ENCODE measurements around the gene AUTS2. TPM values are rescaled to one million over a fixed set of nuclear protein-coding genes. Genes with fewer than 3 reads are reported as not detected.

Gene AUTS2
- polyA plus RNA-seq, 1 donor from 2014 or later = 97.3 TPM

- H2AFZ ChIP-seq (ENCODE audit: low read depth, low read length) = no peak overlapping the region
- H3K27ac ChIP-seq (ENCODE audit: low read length) = no peak overlapping the region
- H3K36me3 ChIP-seq (ENCODE audit: insufficient read depth, low read length) = no peaks in the 10 kb centered on the region
- H4K20me1 ChIP-seq (ENCODE audit: insufficient read depth) = peaks cover 75% of the 10 kb centered on the region
- no peak overlapping the region for H3K9ac ChIP-seq (ENCODE audit: low read length)
- H3K4me3 ChIP-seq (ENCODE audit: low read length) = no peak overlapping the region
- H3K27me3 ChIP-seq (ENCODE audit: insufficient read depth, low read depth, low read length) = no peaks in the 10 kb centered on the region
- H3F3A ChIP-seq (ENCODE audit: insufficient read depth, low read length, poor library complexity, severe bottlenecking) = no peaks in the 10 kb centered on the region
- no peak for TF ChIP-seq RAD21 (conservative IDR thresholded peaks at IDR 0.05)
- no peak for TF ChIP-seq MXI1 (conservative IDR thresholded peaks at IDR 0.05; ENCODE audit: poor library complexity, severe bottlenecking)
- no peak for TF ChIP-seq REST (IDR thresholded peaks at IDR 0.05; ENCODE audit: borderline replicate concordance)
- no peak for TF ChIP-seq TAF1 (IDR thresholded peaks at IDR 0.05; ENCODE audit: low read depth)
- TF ChIP-seq EZH2 (IDR thresholded peaks at IDR 0.05; ENCODE audit: borderline replicate concordance, insufficient read depth, low read length, poor library complexity, severe bottlenecking) = no peak
- TF ChIP-seq, protein P1, sequence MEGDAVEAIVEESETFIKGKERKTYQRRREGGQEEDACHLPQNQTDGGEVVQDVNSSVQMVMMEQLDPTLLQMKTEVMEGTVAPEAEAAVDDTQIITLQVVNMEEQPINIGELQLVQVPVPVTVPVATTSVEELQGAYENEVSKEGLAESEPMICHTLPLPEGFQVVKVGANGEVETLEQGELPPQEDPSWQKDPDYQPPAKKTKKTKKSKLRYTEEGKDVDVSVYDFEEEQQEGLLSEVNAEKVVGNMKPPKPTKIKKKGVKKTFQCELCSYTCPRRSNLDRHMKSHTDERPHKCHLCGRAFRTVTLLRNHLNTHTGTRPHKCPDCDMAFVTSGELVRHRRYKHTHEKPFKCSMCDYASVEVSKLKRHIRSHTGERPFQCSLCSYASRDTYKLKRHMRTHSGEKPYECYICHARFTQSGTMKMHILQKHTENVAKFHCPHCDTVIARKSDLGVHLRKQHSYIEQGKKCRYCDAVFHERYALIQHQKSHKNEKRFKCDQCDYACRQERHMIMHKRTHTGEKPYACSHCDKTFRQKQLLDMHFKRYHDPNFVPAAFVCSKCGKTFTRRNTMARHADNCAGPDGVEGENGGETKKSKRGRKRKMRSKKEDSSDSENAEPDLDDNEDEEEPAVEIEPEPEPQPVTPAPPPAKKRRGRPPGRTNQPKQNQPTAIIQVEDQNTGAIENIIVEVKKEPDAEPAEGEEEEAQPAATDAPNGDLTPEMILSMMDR (IDR thresholded peaks at IDR 0.05; ENCODE audit: poor library complexity, severe bottlenecking) = no peak
- TF ChIP-seq SMC3 (conservative IDR thresholded peaks at IDR 0.05; ENCODE audit: poor library complexity) = no peak
- TF ChIP-seq POLR2AphosphoS5 (IDR thresholded peaks at IDR 0.05) = no peak
- TF ChIP-seq EP300 (conservative IDR thresholded peaks at IDR 0.05; ENCODE audit: poor library complexity, severe bottlenecking) = no peak
- no peak overlapping the region for H3K4me2 ChIP-seq (ENCODE audit: low read length)
- no peaks in the 10 kb centered on the region for H3K9me3 ChIP-seq (ENCODE audit: low read length)
- peaks cover 91% of the 10 kb centered on the region for H3K79me2 ChIP-seq (replicated peaks; ENCODE audit: insufficient read depth, low read length)
- no peaks in the 10 kb centered on the region for H3K9me2 ChIP-seq (ENCODE audit: insufficient read depth, low read length)
These were observed 1136.1 kb downstream of the AUTS2 start for GRCh38 chr7:70734411-70734810.

DNA sequence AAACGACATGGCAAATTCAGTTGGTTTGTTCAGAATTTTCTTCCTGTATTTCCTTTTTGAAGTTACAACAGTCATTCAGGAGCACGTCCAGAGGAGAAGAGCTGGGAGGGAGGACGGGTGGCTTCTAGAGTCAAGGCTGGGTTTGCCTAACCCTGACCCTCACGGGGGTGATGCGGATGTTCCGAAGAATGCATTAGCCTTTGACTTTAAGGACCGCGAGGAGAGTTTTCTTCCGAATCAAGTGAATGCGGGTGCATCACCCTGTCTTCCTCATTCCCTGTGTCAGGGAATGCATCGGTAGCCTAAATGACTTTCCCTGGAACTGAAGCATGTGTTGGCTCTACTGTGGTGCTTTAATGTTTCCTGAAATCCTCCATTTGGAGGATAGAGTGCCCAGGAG is 1137.0 kb downstream of the AUTS2 start:
- peaks cover 91% of the 10 kb centered on the region for H3K79me2 ChIP-seq (replicated peaks; ENCODE audit: insufficient read depth, low read length)
- no peak for TF ChIP-seq RAD21 (conservative IDR thresholded peaks at IDR 0.05)
- TF ChIP-seq SMC3 (conservative IDR thresholded peaks at IDR 0.05; ENCODE audit: poor library complexity) = no peak
- no peak for TF ChIP-seq MXI1 (conservative IDR thresholded peaks at IDR 0.05; ENCODE audit: poor library complexity, severe bottlenecking)
- no peaks in the 10 kb centered on the region for H3F3A ChIP-seq (ENCODE audit: insufficient read depth, low read length, poor library complexity, severe bottlenecking)
- peaks cover 77% of the 10 kb centered on the region for H4K20me1 ChIP-seq (ENCODE audit: insufficient read depth)
- H3K9me2 ChIP-seq (ENCODE audit: insufficient read depth, low read length) = no peaks in the 10 kb centered on the region
- no peak overlapping the region for H3K4me3 ChIP-seq (ENCODE audit: low read length)
- H3K27me3 ChIP-seq (ENCODE audit: insufficient read depth, low read depth, low read length) = no peaks in the 10 kb centered on the region
- H3K27ac ChIP-seq (ENCODE audit: low read length) = no peak overlapping the region
- no peaks in the 10 kb centered on the region for H3K36me3 ChIP-seq (ENCODE audit: insufficient read depth, low read length)
- H3K9ac ChIP-seq (ENCODE audit: low read length) = no peak overlapping the region
- H2AFZ ChIP-seq (ENCODE audit: low read depth, low read length) = no peak overlapping the region
- no peaks in the 10 kb centered on the region for H3K9me3 ChIP-seq (ENCODE audit: low read length)
- no peak overlapping the region for H3K4me2 ChIP-seq (ENCODE audit: low read length)
